ENCODE measurements around the gene MYO9B. TPM values are rescaled to one million over a fixed set of nuclear protein-coding genes. Genes with fewer than 3 reads are reported as not detected.

The MYO9B gene
- total and polyA plus RNA-seq, 2 experiments from 2014 or later, result 29.9 to 32.4 TPM

DNA sequence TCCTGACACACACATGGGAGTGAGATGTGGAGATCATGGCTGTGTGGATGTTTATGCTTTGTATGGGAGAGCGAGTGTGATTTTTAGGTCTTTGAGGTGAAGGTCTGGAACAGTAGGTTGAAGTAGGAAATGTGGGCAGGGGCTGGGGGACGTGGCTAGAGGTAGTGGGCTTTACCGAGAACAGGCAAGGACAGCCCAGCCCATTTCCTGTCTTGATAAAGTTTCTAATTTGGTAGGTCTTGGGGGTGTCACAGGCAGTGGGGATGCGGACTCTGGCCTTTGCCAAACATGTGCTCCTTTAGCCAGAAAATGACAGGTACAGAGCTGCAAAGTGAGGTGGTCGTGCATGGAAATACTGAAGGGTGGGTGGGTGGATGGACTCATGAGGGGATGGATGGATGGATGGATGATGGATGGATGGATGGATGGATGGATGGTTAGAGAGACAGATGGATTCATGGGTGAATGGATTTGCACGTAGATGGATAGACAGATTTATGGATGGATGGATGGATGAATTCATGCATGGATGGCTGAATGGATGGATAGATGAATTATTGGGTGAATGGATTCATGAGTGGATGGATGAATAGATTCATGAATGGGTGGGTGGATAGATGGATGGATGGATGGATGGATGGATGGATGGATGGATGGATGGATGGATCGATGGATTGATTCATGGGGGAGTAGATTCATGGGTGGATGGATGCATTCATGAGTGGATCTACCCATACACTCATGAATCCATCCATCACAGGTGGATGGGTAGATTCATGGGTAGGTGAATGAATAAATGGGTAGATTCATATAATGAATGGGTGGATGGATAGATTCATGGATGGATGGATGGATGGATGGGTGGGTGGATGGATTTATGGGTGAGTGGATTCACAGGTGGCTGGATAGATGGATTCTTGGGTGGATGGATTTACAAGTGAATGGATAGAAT lies 70.2 kb downstream of the MYO9B start:
- Histone ChIP-seq H2AFZ (no peak overlapping the region), H3K27me3 (no peaks in the 10 kb centered on the region), H4K20me1 (ENCODE audit: insufficient read depth, poor library complexity, severe bottlenecking) (no peaks in the 10 kb centered on the region), H3K4me3 (no peak overlapping the region), H3K9me3 (ENCODE audit: low read depth) (no peaks in the 10 kb centered on the region), H3K4me1 (ENCODE audit: insufficient read depth) (no peaks in the 10 kb centered on the region), H3K36me3 (replicated peaks; ENCODE audit: insufficient read depth, low read depth) (no peaks in the 10 kb centered on the region), H3K4me2 (no peak overlapping the region), H3K27ac (no peak overlapping the region), H3K79me2 (no peaks in the 10 kb centered on the region), H3K9me2 (replicated peaks; ENCODE audit: insufficient read depth) (no peaks in the 10 kb centered on the region)
- TF ChIP-seq EZH2 (IDR thresholded peaks at IDR 0.05; ENCODE audit: borderline replicate concordance) (no peak), EZH2phosphoT487 (IDR thresholded peaks at IDR 0.05; ENCODE audit: low read depth, severe bottlenecking, unreplicated experiment) (no peak), CTCF (IDR thresholded peaks at IDR 0.05; ENCODE audit: poor library complexity) (no peak)
- no peak for DNase-seq (ENCODE audit: low spot score)
- WGBS (ENCODE audit: low lambda C conversion rate, missing lambda C conversion rate), result 78% methylated on average over 7 of the region's 7 CpGs

DNA sequence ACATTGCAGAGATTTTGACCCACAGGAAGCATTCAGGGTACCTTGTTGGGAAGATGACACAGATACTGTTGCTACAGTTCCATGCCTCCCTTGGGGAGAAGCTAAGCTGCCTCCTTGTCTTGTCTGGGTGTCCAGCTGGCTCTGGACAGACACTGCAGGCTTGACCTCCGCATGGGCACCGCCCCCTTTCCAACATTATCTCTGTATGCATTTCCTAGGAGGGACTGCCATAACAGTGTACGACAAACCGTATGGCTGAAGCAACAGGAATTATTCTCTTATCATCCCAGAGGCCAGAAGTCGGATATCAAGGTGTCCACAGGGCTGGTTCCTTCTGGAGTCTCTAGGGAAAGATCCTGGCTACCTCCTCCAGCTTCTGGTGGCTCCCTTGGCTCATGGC lies 72.6 kb downstream of the MYO9B start:
- WGBS (ENCODE audit: low lambda C conversion rate, missing lambda C conversion rate), result 96% methylated on average over 5 of the region's 5 CpGs
- Histone ChIP-seq H3K4me1 (ENCODE audit: insufficient read depth) (no peaks in the 10 kb centered on the region), H3K4me3 (no peak overlapping the region), H3K36me3 (replicated peaks; ENCODE audit: insufficient read depth, low read depth) (no peaks in the 10 kb centered on the region), H3K79me2 (no peaks in the 10 kb centered on the region), H3K9me2 (replicated peaks; ENCODE audit: insufficient read depth) (no peaks in the 10 kb centered on the region), H3K27me3 (no peaks in the 10 kb centered on the region), H3K9me3 (ENCODE audit: low read depth) (no peaks in the 10 kb centered on the region), H4K20me1 (ENCODE audit: insufficient read depth, poor library complexity, severe bottlenecking) (no peaks in the 10 kb centered on the region), H3K27ac (no peak overlapping the region), H2AFZ (no peak overlapping the region), H3K4me2 (no peak overlapping the region)
- DNase-seq (ENCODE audit: low spot score), result no peak
- no peak for TF ChIP-seq EZH2 (IDR thresholded peaks at IDR 0.05; ENCODE audit: borderline replicate concordance)
- TF ChIP-seq EZH2phosphoT487 (IDR thresholded peaks at IDR 0.05; ENCODE audit: low read depth, severe bottlenecking, unreplicated experiment), result no peak
- TF ChIP-seq CTCF (IDR thresholded peaks at IDR 0.05; ENCODE audit: poor library complexity), result no peak

DNA sequence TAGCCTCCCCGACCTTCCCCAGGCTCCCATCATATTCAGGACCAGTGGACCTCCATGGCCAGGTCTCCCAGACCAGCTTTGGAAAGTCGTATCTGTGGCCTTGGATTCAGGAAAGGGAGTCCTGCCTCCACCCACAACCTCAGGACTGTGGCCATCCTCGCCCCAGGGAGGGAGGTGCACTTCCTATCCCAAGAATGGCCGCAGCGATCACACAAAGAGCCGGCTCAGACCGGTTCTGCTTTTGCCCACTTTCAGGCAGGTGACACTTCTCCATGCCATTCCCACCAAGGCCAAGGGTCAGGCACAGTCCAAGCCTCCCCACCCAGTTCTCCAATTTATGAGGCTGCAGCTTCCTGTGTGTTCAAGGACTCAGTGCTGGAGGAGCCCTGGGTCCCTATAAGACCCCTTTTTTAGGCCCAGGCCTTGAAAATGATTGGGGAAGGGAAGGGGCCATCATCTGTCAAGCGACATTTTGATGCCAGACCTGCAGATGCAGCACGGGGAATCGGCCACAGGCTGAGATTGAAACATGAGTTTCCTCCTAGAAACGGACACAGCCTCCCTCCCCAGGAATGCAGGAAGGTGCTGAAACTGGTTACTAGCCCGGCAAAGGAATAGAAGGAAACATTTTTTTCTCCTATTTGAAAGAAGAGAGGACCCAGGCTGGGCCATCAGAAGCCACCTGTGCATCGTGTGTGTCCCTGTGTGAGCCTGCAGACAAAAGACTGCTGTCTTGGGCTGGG lies 74.0 kb downstream of the MYO9B start:
- Histone ChIP-seq H4K20me1 (ENCODE audit: insufficient read depth, poor library complexity, severe bottlenecking) (no peaks in the 10 kb centered on the region), H3K9me3 (ENCODE audit: low read depth) (no peaks in the 10 kb centered on the region), H3K79me2 (no peaks in the 10 kb centered on the region), H2AFZ (no peak overlapping the region), H3K27ac (no peak overlapping the region), H3K4me2 (no peak overlapping the region), H3K27me3 (no peaks in the 10 kb centered on the region), H3K9me2 (replicated peaks; ENCODE audit: insufficient read depth) (no peaks in the 10 kb centered on the region), H3K36me3 (replicated peaks; ENCODE audit: insufficient read depth, low read depth) (no peaks in the 10 kb centered on the region), H3K4me3 (no peak overlapping the region), H3K4me1 (ENCODE audit: insufficient read depth) (no peaks in the 10 kb centered on the region)
- no peak for DNase-seq (ENCODE audit: low spot score)
- TF ChIP-seq EZH2phosphoT487 (IDR thresholded peaks at IDR 0.05; ENCODE audit: low read depth, severe bottlenecking, unreplicated experiment) (no peak), EZH2 (IDR thresholded peaks at IDR 0.05; ENCODE audit: borderline replicate concordance) (no peak), CTCF (IDR thresholded peaks at IDR 0.05; ENCODE audit: poor library complexity) (no peak)
- WGBS (ENCODE audit: low lambda C conversion rate, missing lambda C conversion rate), result 73% methylated on average over 13 of the region's 13 CpGs

All from hepatocyte (in vitro differentiated cells).